ENCODE measurements around the gene DNAJB1.

- TF ChIP-seq CTCF (conservative IDR thresholded peaks at IDR 0.05; ENCODE audit: low read depth, low read length), result no peak
- TF ChIP-seq EZH2 (IDR thresholded peaks at IDR 0.05; ENCODE audit: borderline replicate concordance, low read depth, low read length, poor library complexity, severe bottlenecking), result no peak
These were observed 42.5 kb upstream of the DNAJB1 start for GRCh38 chr19:14560776-14561108.

All from A673 (cell line).